C1 segment of cervical spinal cord (tissue), 14 donors: ENCODE data around the gene KLF12.
A peak's percentile ranks its signal among the peaks of the same experiment; 100 is the strongest.

Source experiments
- DNase-seq, 14 donors: peaks; one replicate each; lab custom pipeline; 2025; lab: John Stamatoyannopoulos, UW

KLF12 gene

DNA sequence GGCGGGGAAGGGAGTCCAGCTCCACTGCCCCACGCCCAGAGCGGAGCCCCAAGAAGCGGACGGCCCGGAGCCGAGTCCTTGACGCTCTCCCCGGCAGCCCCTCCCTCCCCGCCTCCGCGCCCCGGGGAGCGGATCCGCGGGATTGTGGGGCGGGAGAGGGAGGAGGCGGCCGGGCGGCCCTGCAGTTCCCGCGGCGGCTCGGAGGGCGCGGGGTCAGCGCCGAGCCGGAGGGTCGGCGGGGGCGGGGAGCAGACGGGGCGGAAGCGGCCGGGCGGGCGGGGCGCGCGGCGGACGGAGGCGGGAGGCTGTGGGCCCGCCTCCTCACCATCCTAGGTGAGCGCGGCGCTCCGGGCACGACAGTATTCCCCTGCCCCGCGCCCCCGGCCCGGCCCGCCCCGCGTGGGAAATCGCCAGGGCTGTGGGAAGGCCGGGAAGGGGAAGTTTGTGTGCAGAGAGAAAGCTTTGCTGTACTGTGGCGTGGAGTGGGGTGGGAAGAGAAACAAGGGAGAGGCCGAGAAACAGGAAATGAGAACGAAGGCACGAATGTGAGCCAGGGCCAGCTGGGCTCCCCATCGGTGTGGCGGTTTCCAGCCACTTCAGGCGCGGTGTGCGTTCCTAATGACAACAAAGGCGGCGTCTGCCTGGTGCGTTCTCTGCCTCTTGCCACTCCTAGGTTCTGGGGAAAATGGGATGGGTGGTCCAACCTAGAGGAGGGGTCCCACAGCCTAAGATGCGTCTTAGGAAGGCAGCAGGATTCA, 1.3 kb upstream of the KLF12 start:
- peak in 12 of 14 donors; percentile 45 to 78 (median 58) for DNase-seq

DNA sequence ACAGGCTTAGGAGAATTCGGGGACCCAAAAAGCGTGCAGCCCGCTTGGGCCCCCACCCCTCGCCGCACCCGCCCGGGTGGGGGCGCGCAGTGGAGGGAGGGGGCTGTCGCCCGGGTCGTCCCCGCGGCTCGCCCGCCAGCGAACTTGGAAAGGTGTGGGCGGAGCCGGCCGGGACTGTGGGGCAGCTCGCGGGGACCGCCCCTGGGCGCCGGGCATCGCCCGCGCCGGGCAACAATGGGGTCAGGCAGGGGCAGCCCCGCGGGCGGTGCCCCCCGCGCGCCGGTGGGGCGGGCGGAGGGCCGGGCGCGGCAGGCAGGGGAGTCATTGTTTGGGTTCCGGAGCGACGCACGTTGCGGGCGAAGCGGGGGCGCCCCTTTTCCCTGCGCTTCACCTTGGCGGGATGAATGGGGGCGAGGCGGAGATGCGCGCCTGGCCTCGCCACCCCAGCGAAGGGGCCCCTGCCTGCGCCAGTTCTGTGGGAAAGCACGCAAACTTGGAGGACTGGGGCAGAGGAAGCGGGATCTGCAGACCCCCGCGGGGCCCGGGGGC, 647 bp upstream of the KLF12 start:
- DNase-seq, result peak in 5 of 14 donors; percentile 36 to 74 (median 47)

DNA sequence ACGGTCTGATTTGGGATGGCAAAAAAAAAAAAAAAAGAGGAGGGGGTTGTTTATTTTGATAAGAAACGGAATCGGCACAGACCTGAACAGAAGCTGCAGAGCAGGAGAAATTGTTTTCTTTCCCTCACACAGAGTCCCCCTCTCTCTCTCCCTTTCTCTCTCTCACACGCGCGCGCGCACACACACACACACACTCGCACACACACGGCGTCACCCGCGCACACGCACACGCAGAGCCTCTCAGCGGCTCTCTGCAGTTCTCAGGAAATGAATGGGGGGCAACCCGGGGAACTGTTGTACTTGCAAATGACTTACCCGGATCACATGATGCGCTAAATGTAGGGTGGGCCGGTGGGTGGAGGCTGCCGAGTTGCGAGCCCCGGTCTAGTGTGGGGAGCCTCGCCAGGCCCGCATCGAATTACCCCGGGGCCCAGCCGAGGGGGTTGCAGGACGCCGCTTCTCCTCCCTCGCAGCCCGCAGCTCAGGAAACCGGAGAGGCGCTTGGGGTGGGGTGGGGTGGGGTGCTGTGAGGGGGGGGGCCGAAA, 475 bp downstream of the KLF12 start:
- peak; percentile 22 to 82 (median 70) for DNase-seq

DNA sequence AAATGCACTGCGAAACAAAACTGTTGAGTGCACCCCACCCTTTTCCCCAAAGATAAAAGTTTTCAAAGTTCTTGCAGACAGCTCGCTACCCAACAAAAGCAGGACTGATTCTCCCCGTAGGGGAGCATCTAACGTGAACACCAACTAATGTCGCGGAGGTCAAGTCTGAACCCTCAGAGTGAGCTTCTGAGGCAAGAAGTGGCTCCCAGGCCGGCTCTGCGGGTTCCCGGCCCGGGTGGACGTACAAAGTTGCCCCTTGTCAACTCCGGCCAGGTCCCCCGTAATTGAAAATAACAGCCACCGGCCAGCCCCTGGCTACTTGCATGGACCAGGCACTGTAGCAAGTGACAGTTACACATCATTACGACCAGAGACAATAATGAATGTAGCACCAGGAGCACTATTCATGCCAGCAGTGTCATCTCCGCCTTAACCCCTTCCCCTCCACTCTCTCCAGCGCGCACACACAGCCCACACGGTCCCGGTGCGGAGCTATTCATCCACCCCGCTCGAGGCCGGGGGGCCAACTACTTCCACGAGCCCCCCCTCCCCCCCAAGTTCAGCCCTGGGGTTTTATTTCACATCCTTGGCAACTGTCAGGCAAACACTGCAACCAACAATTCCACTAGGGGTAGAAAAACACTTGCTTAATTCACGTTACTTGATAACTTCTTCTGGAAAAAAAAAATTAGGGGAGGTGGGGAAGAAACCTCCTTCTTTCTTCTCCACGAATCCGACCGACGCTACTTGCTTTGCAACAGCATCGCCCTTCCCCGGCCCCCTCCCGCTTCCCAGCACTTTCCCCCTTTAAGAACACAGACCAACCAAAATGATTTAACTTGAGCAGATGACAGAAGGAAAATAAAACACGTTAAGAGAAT, 1.2 kb downstream of the KLF12 start:
- peak in 13 of 14 donors; percentile 11 to 68 (median 41) for DNase-seq

DNA sequence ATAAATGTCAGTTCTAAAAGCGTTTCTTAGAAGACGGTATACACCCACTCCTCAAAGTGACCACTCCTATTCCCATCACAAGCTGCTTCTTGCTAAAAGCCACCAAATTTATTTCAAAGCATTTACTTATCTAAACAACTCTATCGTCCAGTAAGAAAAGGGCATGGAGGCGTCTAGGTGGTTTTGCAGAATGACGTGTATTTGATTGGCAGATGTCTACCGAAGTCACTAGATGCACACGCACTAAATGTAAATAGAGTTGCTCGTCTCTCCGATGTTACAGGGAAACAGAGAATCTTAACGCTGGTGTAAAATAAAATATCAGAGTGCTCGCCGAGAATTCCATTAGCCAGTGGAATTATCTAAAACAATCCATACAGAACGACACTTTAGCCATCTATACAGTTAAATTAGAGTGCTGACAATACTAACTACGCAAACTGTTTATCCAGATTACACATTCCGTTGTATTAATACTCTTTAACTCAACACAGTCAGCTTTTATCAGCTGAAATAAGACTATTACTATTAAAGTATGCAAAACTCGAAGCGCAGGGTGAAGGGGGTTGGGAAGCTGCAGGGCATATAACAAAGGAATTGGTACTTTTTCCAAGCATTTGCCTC, 1.9 kb downstream of the KLF12 start:
- DNase-seq, result peak in 2 of 14 donors; percentile 7 to 61

DNA sequence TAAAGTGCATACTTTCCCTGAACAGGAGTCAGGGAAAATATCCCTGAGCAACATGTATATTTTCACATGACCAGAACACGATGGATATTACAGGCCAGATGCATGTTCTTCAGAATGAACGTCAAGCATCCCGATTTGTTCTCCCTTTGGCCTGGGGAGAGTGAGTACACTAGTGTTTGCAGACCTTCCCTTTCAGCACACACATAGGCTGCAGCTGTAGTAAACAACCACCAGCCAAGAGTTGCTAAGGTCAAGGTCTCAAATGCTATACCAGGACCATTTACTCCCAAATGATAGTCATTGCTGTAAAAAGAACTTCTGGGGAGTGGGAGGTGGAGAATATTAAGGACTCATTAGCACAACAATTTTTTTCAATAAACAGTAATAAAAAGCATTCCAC, 3.0 kb downstream of the KLF12 start:
- peak in 1 of 14 donors; percentile 21 for DNase-seq

DNA sequence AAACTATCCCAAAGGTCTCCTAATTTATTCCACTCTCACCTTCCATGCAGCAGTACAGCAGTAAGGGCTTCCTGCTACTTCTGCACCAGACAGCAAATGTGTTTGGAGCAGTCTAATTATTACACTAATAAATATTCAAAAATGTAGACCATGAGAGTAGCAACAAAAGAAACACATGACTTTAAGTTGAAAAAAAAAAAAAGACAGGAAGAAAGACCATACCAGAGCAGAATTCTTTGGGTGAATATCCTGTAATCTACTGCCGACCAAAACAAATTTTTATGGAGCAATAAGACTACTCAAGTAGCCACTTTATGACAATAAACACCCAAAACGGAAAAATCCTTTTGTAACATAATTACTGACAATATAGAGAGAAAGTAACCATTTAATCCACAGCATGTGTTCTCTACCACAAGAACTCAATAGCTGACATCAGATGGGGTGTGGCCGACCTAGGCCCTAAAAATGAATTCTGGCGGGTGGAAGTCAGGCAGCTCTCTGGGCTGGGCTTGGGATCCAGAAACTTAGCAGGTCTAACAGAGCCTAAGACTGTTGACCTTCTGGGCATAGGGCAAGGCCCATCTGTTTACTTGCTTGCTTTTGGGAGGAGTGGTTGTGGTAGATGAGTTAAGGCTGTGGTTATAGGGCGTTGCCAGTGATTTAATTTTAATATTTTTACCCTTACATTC, 4.6 kb downstream of the KLF12 start:
- DNase-seq, result no peak

DNA sequence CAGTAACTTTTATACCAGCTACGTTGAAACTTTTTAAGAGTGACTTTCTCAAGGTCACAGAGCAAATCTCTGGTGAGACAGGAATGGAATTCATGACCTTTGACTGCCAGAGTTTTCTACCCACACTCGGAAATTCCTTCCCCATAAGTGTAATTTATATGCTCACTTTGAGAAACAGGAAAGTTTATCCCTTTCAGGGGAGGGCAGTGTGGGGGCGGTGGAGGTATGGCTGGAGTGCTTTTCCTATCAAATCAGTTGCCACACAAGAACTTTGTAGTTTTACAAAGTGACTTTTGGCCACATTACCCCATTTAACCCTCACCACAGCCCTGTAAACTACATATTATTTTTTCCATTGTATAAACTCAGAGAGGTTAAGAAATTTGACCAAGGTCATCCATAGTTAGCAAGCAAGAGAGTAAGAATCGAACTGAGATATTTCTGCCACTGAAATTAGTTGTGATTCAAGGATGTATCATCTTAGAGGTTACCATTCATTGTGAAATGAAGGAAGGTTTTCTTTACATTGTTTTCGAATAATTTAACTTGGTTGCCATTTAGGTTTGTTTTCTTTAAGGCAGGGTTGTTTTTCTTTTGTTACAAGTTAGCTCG, 5.9 kb downstream of the KLF12 start:
- DNase-seq, result no peak

DNA sequence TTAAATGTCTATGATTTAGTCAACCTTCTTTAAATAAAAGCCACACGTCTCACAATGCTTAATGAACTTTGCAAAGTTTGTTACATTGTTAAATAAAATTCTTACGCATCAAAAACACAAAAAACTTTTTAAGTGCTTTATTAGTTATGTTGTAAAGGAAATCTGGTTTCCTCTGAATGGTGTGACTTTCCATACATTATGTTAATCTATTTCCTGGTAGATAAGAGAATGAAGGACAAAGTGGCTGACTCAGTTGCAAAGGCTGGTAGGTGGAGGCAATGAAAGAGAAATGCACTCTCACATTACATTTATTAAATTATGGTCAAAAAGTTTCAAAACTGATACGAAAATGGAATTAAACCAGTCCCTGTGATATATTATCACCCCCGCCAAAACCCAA, 15.9 kb downstream of the KLF12 start:
- no peak for DNase-seq

DNA sequence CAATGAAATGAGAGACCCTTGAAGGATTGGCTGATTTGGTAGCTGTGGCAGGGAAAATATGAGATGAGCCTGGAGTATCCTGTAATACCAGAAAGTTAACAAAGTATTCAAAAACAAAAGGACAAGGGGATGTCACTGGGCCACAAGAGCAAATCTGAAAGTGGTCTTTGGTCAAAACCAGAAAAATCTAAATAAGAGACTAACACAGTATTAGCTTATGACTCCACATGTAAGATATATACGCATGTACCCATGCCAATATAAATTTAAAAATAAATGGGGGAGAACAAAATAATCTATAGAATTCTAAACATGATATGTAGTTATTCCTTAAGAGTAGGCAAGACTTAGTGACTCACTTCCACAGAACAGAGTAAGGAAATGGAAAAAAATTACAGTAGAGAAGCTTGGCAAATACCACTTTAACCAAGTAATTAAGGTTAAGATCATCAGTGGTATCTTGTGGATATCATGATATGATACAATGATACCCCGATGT, 16.9 kb downstream of the KLF12 start:
- DNase-seq, result no peak

DNA sequence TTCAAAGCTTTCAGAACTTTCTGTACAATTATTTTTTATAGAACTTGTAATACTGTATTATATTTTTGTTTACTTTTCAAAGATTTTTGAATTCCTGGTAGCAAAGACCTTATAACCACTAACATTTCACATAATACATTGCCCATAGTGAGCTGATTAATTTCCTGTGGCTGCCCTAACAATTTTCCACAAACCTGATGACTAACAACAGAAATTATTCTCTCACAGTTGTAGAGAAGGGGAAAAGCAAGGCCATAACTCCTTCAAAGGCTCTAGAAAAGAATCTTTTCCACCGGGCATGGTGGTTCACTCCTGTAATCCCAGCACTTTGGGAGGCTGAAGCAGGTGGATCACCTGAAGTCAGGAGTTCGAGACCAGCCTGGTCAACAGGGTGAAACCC, 19.1 kb downstream of the KLF12 start:
- DNase-seq, result no peak

DNA sequence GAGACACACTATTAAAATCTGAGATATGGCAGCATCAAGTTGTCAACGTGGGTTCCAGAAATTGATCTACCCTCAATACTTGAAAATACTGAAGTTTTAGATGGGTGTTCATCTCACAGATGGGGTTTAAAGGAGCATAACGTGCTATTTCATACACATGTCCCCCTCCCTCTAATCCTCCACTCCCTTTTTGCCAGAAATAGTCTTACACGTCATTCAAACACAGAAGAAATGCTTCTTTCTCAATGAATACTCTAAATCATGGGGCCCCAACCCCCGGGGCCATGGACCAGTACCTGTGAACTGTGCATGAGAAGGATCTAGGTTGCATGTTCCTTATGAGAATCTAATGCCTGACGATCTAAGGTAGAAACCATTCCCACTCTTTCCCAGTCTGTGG, 19.6 kb downstream of the KLF12 start:
- no peak for DNase-seq

DNA sequence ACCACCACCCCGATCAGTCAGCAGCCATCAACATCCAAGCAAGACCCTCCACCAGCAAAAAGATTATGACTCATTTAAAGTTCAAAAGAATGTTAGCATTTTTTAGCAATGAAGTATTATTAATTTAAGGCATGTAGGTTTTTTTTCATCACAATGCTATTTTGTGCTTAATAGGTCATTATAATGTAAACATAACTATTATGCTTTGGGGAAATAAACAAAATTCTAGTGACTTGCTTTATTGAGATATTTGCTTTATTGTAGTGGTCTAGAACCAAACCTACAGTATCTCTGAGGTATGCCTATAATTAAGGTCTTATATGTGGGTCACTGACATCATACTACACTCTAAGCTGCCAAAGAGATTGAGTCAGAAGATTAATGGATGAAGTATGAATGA, 20.0 kb downstream of the KLF12 start:
- DNase-seq, result no peak

DNA sequence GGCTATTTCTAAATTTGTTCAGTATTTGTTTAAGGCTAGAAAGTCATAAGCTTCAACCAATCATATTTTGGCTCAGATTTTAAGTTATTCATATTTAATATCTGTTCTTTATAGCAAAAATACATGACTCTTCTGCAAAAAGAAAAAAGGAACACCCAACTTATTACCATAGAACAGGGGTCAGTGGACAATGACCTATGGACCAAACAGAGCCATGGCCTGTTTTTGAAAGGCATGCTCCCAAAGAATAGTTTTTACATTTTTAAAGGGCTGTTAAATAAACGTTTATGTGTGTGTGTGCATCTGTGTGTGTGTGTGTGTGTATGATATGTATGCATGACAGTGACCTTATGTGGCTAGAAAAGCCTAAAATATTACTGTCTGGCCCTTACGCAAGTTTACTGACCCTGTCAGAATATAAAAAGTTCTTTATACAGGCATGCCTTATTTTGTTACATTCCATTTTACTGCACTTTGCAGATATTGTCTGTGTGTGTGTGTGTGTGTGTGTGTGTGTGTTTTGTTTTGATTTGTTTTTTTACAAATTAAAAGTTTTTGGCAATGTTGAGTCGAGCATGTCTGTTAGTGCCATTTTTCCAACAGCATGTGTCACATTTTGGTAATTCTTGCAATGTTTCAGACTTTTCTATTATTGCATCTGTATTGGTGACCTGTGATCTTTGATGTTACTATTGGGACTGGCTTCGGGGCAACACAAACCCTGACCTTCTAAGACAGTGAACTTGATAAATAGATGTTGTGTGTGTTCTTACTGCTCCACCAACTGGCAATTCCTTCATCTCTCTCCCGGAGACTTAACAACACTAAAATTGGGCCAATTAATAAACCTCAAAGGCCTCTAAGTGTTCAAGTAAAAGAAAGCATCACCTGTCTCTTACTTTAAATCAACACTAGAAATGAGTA, 22.0 kb downstream of the KLF12 start:
- no peak for DNase-seq

DNA sequence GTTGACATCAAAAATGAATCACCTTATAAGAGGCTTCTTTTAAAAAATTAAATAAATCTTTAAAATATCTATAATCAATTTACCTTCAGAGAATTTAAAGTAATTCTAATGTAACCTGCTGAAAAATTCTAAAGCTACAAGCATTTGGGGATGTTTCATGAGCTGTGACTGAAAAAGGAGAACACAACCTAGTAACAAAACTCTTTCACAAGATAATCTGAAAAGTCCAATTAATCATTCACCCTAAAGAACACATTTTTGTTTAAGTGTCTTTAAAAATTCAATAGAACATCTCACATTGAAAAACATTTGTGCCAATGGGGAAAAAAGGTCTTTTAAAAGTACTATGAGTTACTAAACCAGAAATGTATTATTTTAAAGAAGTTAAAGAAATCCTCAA, 22.8 kb downstream of the KLF12 start:
- no peak for DNase-seq

DNA sequence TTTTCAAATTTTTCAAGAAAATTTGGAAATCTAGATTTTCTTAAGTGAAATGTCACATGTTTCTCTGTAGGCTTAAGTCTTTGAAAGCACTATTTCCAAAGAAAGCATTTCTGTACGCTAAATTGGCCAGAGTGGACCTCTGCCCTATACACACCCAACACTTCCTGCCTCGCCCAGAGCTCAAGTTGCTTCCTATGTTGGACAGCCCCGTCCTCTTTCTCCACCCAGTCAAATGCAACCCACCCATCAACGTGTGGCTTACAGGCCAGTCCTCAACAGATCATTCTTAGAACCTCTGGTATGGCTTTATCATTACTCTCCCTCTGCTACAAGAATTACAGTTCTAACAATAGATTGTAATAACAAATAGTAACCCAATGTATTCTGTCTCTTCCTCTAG, 24.2 kb downstream of the KLF12 start:
- no peak for DNase-seq

DNA sequence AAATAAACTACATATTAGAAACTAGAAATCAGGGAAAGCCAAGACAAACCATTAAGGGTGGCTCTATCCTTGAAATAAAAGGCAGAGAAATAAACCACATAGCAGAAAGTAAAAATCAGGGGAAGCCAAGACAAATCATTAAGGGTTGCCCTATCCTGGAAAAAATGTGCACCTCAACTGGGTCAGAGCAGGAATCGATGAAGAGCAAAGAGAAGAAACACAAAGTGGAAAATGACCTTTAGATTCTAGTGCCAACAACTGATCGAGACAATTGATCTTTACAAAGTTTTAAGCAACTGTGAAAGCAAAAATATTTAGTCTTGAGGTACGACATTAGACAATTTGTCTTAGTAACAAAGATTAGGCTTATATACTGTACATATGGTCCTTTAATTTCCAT, 26.6 kb downstream of the KLF12 start:
- no peak for DNase-seq

DNA sequence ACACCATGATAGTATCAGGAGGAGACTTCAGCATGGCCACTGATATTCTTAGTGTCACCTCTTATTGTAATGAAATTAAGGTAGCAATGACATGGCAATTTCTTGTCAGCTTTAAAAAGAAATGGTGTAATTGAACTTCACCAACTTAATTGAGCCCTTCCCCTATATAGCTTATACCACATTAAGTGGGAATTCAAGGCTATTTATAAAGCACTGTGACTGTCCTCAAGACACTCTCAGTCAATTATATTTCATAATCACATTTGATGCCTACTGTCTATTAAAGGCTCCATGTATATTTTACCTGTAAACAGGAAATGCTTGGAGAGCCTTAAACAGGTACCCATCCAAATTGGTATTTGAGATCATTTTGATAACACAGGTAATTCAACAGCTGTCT, 28.3 kb downstream of the KLF12 start:
- no peak for DNase-seq

DNA sequence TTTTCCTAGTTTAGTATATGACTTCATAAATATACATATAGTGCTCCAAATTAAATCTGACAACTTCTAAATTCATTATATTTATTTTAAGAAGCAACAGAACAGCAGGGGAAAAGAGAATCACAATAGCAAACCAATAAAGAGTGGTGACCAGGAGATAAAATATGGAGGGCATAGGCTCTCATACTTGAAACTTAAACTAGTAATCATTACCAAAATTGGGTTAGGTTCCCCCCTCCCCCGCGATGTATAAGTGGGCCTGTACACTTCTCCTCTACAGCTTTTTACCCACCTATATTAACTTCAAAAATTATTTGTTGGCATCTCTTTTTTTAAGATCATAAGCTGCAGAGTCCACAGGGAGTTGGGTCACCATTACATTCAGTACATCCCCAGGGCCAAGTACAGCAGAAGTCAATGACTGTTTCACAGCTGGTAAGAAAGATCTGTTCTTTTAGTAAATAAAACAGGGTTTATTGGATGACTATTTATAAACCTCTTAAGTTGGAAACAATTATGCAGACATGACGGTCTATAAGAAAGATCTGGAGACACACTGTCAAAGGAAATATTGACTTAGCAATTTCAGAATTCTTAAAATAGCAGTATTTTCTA, 29.4 kb downstream of the KLF12 start:
- no peak for DNase-seq
